Uterus (tissue), 4 donors: Measurements from ENCODE around the gene FAF1. TPM values are rescaled to one million over a fixed set of nuclear protein-coding genes. Genes with fewer than 3 reads are reported as not detected.
"Not testable (repeated sequence)": the region's sequence is repeated elsewhere in the genome, so short reads cannot be mapped to it uniquely, and the experiment has no call there.

ENCODE experiments used
- DNase-seq, 2 donors: peaks; one replicate each; pipeline ENCODE4 v3.0.0-alpha.2; 2019 to 2020
- H3K27ac ChIP-seq, 2 donors: fragments of 200-600 bp; sonication (generic); 1 replicate in 1 of 2; 2 replicates in 1 of 2; pipeline ENCODE4 v1.5.1; 2016 to 2018
- H3K27me3 ChIP-seq, 2 donors: fragments of 200-600 bp; sonication (generic); one replicate each; pipeline ENCODE4 v1.5.1; 2018 to 2019; ENCODE audit warnings: control low read depth in 1 of 2
- H3K36me3 ChIP-seq, 2 donors: fragments of 200-600 bp; sonication (generic); one replicate each; pipeline ENCODE4 v1.5.1; 2019; ENCODE audit warnings: control low read depth in 1 of 2
- H3K4me1 ChIP-seq, 2 donors: fragments of 200-600 bp; sonication (generic); one replicate each; pipeline ENCODE4 v1.5.1; 2018 to 2019; ENCODE audit warnings: control low read depth in 1 of 2
- H3K4me3 ChIP-seq, 2 donors: fragments of 200-600 bp; sonication (generic); 1 replicate in 1 of 2; 2 replicates in 1 of 2; pipeline ENCODE4 v1.5.1; 2018 to 2019; ENCODE audit warnings: mild to moderate bottlenecking in 1 of 2
- H3K9me3 ChIP-seq, 2 donors: fragments of 200-600 bp; sonication (generic); one replicate each; pipeline ENCODE4 v1.5.1; 2019; ENCODE audit warnings: control low read depth in 1 of 2
- CTCF ChIP-seq, 4 experiments: fragments of 200-600 bp in 2 of 4; fragments of 450-650 bp in 2 of 4; sonication (generic) in 2 of 4; IDR thresholded peaks; one replicate each; pipeline ENCODE4 v1.5.1; 2016 to 2019; ENCODE audit warnings: antibody characterized with exemption in 4 of 4, mild to moderate bottlenecking in 2 of 4, moderate library complexity in 1 of 4
- POLR2A ChIP-seq, 2 donors: fragments of 450-650 bp; IDR thresholded peaks; one replicate each; pipeline ENCODE4 v1.6.1; 2016; ENCODE audit warnings: antibody characterized with exemption in 2 of 2, mild to moderate bottlenecking in 1 of 2, moderate library complexity in 1 of 2
- intact Hi-C: fragments of 100-400 bp; cut with DNase I; formaldehyde crosslinking; loops from one replicate; pipeline ENCODE4 v1.15.1; 2023; ENCODE audit warnings: low total_unique reads
- total RNA-seq, 4 donors: library from RNA; depleted of rRNA in 3 of 4; stranded (reverse); fragments of >200 nt in 3 of 4; gene quantifications; one replicate each; pipeline versions ENCODE4 v1.1.0 to v1.2.4, GENCODE V29; 2014 to 2023
- donor health status: DM: yes; HTN: yes; CAD: no.

The FAF1 gene
- total RNA-seq, 4 donors from 2014 or later = 34.1 to 77.2 (median 64.1) TPM

- H3K27me3 ChIP-seq = no peaks in the 10 kb centered on the region
- H3K27ac ChIP-seq = no peak overlapping the region
- no peak for TF ChIP-seq POLR2A (IDR thresholded peaks at IDR 0.05)
- TF ChIP-seq CTCF (IDR thresholded peaks at IDR 0.05) = no peak
- H3K4me1 ChIP-seq = no peaks in the 10 kb centered on the region
- intact Hi-C loops = no loop called here
- H3K4me3 ChIP-seq = no peak overlapping the region
- no peak for DNase-seq
- H3K36me3 ChIP-seq = no peaks in the 10 kb centered on the region
- H3K9me3 ChIP-seq = no peaks in the 10 kb centered on the region
Measured at GRCh38 chr1:50720457-50721053, 239.5 kb downstream of the FAF1 start.

GRCh38 chr1:50719126-50719525 lies 240.9 kb downstream of the FAF1 start:
- Histone ChIP-seq H3K27me3 (no peaks in the 10 kb centered on the region), H3K4me3 (no peak overlapping the region), H3K27ac (no peak overlapping the region), H3K4me1 (no peaks in the 10 kb centered on the region), H3K36me3 (no peaks in the 10 kb centered on the region), H3K9me3 (no peaks in the 10 kb centered on the region)
- TF ChIP-seq POLR2A (IDR thresholded peaks at IDR 0.05) = no peak
- TF ChIP-seq CTCF (IDR thresholded peaks at IDR 0.05) = no peak
- no peak for DNase-seq
- intact Hi-C loops = no loop called here

- no peaks in the 10 kb centered on the region for H3K36me3 ChIP-seq
- intact Hi-C loops = no loop called here
- DNase-seq = no peak
- no peak for TF ChIP-seq CTCF (IDR thresholded peaks at IDR 0.05)
- no peak for TF ChIP-seq POLR2A (IDR thresholded peaks at IDR 0.05)
- no peak overlapping the region for H3K27ac ChIP-seq
- no peak overlapping the region for H3K4me3 ChIP-seq
- no peaks in the 10 kb centered on the region for H3K4me1 ChIP-seq
- no peaks in the 10 kb centered on the region for H3K9me3 ChIP-seq
- H3K27me3 ChIP-seq = no peaks in the 10 kb centered on the region
Measured at GRCh38 chr1:50717327-50717726, 242.7 kb downstream of the FAF1 start.

- H3K36me3 ChIP-seq, H3K27me3 ChIP-seq, DNase-seq, H3K4me3 ChIP-seq, H3K9me3 ChIP-seq, H3K4me1 ChIP-seq, intact Hi-C loops, H3K27ac ChIP-seq: not testable (repeated sequence)
Measured at GRCh38 chr1:50716455-50716854, 243.6 kb downstream of the FAF1 start.

GRCh38 chr1:50710099-50710498 lies 250.0 kb downstream of the FAF1 start:
- intact Hi-C loops = no loop called here
- no peak for TF ChIP-seq CTCF (IDR thresholded peaks at IDR 0.05)
- no peak overlapping the region for H3K27ac ChIP-seq
- no peaks in the 10 kb centered on the region for H3K4me1 ChIP-seq
- H3K27me3 ChIP-seq = no peaks in the 10 kb centered on the region
- no peak for DNase-seq
- H3K36me3 ChIP-seq = no peaks in the 10 kb centered on the region
- no peaks in the 10 kb centered on the region for H3K9me3 ChIP-seq
- H3K4me3 ChIP-seq = no peak overlapping the region

GRCh38 chr1:50707824-50708223 lies 252.2 kb downstream of the FAF1 start:
- no peaks in the 10 kb centered on the region for H3K36me3 ChIP-seq
- no peak overlapping the region for H3K4me3 ChIP-seq
- no peak overlapping the region for H3K27ac ChIP-seq
- H3K9me3 ChIP-seq = no peaks in the 10 kb centered on the region
- DNase-seq = no peak
- H3K4me1 ChIP-seq = no peaks in the 10 kb centered on the region
- intact Hi-C loops = no loop called here
- H3K27me3 ChIP-seq = no peaks in the 10 kb centered on the region
- no peak for TF ChIP-seq CTCF (IDR thresholded peaks at IDR 0.05)
- no peak for TF ChIP-seq POLR2A (IDR thresholded peaks at IDR 0.05)
